AG10803 (cell line): ENCODE results near the gene HTT.

Experiments used
- DNase-seq: peaks from one replicate; pipeline ENCODE4 v3.0.0; 2010; ENCODE audit warnings: low read depth
- H3K4me3 ChIP-seq: 2 replicates; pipeline ENCODE4 v1.5.1; 2011; ENCODE audit warnings: mild to moderate bottlenecking, low read length, control low read depth
- TF ChIP-seq, protein P1 (sequence below): conservative IDR thresholded peaks from 2 replicates; pipeline ENCODE4 v1.5.1; 2011; ENCODE audit warnings: mild to moderate bottlenecking, low read length, control low read depth, inconsistent platforms

The HTT gene

DNA sequence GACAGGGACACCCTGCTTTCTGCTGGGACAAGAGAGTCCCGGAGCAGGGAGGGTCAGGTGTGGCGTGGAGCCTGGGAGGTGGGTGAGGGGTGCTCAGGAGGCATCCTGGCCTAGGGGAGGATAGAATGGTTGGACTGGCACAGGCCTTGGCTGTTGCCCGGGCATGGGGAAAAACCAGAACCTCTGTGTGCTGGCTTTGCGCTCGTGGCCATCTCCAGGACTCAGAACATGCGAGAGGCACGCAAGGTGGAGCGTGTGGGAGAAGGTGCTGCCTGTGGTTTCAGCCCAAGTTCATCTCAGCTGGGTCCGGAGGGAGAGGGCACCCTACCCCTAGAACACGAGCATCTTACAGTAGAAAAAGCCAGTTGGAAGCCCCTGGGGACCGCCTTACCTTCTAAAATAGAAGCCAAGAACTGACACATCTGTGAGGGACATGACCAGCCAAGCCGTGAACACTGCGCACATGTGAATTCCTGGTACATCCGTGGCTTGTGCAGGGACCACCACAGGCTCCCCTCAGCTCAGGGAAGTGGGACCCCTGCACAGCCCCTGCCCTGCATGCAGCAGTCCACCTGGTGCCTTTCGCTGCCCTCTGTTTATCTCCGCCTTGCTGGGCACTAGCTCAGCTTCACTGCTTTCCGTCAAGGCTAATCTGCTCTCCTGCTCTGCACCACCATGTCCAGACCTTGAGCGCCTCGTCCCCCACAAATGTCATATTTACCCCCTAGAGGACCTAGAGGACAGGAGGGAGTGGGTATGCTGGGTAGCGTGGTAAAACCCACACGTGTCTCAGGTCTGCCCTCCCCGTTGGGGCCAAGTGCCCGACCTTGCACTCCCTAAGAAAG lies 187.9 kb downstream of the HTT start:
- TF ChIP-seq, protein P1, sequence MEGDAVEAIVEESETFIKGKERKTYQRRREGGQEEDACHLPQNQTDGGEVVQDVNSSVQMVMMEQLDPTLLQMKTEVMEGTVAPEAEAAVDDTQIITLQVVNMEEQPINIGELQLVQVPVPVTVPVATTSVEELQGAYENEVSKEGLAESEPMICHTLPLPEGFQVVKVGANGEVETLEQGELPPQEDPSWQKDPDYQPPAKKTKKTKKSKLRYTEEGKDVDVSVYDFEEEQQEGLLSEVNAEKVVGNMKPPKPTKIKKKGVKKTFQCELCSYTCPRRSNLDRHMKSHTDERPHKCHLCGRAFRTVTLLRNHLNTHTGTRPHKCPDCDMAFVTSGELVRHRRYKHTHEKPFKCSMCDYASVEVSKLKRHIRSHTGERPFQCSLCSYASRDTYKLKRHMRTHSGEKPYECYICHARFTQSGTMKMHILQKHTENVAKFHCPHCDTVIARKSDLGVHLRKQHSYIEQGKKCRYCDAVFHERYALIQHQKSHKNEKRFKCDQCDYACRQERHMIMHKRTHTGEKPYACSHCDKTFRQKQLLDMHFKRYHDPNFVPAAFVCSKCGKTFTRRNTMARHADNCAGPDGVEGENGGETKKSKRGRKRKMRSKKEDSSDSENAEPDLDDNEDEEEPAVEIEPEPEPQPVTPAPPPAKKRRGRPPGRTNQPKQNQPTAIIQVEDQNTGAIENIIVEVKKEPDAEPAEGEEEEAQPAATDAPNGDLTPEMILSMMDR: no peak
- no peak overlapping the region for H3K4me3 ChIP-seq
- no peak for DNase-seq

DNA sequence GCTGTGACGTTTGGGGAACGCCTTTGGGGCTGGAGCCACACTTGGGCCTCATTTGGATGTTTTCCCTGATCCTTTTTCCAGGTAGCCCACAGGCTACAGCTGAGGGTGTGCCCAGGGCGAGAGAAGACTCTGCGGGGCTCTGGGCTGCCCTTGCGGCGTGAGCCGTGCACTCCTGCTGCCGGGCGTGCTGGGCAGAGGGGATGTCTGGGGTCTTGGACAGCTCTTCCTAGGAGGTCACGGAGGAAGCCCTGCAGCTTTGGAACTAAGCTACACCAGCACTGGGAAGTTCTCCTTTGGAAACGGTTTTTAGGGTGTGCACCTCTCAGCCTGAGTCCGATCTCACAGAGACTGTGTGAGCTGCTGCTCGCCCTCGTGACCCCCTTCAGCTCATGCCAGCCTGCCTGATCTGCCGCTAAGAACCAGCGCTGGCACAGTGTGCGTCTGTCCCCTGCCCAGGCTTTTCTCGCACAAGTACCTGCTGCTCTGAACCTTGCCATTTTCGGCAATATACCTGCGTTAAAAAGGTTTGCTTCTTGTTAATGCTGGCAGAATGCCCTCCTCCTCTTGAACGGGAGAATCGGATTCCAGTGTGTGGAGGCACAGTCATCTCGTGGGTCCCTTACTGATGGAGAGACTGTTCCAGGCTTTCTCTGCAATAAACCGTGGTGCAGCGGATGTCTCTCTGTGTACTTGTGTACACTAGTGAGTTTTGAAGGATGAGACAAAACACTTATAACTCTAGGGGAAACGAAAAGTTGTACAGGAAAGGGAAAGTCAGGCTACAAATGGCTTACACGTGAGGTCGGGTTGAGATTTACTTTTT lies 188.8 kb downstream of the HTT start:
- H3K4me3 ChIP-seq: no peak overlapping the region
- TF ChIP-seq, protein P1: no peak
- no peak for DNase-seq

DNA sequence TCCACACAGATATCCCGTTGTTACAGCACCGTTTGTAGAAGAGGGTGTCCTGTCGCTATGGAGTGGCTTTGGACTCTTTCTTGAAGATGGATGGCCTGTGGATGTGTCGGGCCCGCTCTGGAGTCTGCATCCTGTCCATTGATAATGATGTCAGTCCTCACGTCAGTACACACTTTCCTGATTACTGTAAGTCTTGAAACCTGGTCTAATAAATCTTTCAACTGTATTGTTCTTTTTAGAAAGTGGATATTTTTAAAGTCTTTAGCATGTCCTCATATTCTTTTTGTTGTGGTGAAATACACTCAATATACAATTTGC lies 189.4 kb downstream of the HTT start:
- TF ChIP-seq, protein P1: no peak
- DNase-seq: no peak
- no peak overlapping the region for H3K4me3 ChIP-seq

DNA sequence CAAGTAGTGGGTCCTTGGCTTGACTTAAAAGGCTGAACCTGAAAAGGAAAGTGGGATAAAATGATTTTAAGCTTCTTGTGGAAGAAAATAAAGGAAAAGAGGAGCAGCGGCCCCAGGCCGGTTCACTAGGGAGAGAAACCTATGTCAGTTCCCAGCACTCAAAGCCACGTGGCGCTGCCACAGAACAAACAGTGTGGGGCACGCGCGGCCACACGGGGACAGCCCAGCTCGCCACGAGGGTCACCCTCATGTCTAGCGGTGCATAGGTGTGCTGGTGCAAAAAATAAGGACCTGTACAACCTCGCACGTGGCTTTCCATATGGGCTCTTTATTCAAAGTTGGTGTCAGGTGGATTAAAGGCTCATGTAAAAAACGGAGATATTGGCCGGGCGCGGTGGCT lies 191.6 kb downstream of the HTT start:
- DNase-seq: no peak
- no peak overlapping the region for H3K4me3 ChIP-seq
- TF ChIP-seq, protein P1: no peak

DNA sequence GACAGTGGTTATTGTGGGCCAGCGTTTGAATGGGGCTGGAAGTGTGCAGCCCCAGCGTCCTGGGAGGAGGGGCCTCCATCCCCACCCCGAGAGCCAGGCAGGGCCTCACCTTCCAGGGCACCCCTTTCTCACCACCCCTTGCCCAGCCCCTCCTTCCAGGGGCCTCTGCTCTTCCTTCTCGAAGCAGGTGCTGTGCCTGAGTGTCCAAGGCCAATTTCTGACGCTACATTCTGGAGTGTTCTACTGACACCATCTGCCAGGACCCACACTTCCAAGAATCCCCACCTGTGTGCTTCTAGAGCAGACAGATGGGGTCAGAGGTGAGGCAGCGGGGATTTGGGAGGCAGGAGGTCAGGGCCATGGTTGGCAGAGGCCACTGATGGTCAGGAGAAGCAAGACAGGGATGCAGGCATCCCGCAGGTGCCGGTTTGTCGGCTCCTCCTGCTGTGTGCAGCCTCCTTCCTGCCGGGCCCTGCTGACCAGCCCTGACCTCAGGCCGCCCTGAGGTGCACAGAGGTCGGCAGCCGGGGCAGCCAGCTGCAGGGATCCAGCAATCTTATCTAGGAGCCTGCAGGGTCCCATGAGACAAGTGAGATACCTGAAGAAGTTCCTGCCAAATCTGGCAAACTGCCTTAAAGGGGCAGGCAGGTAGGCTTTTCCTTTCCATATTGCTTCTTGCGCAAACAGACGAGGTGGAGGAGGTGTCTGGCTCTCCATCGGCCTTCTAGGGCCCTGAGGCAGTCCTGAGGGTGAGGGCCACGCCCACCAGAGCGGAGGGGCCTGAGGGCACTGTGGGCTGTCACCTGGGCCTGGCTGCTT lies 193.3 kb downstream of the HTT start:
- TF ChIP-seq, protein P1: no peak
- no peak for DNase-seq
- no peak overlapping the region for H3K4me3 ChIP-seq

DNA sequence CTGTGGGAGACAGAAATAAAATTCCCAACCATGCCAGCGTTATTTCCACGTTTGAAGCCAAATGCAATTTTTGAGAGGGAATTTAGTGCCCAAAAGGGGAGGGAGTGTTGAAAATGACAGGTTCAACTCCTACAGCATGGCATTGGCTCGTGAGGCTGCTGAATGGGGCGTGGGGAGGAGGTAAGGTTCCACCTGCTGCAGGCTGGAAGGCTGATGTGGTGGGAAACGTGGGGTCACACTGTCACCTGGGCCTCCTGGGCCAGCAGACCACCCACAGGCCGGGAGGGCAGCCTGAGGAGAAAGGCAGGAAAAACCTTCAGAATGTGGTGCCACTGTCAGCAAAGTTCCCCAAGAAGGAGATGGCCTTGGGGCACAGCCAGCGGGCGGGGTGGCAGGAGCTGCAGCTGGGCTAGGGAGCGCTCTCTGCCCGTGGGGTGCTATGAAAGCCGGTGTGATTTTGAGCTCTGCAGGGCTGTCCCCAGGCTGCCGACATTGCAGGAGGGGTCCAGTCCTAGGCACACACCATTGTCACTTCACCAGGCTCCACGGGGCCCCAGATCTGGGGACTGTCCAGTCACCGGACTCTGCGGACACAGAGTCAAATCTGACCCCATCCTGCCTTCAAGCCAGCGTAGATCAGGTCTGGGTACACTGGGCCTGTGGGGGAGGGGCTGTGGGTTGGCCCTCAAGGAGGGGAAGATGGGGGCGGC lies 194.1 kb downstream of the HTT start:
- no peak overlapping the region for H3K4me3 ChIP-seq
- no peak for DNase-seq
- TF ChIP-seq, protein P1: no peak
